HG03064 (cell line): ENCODE results near the gene GEN1.
"Not testable (repeated sequence)": the region's sequence is repeated elsewhere in the genome, so short reads cannot be mapped to it uniquely, and the experiment has no call there.

ENCODE experiments used
- ATAC-seq: cut with Tn5 transposase; IDR thresholded peaks from one replicate; pipeline ENCODE4 v1.9.1; 2021; ENCODE audit warnings: low read depth; ENCODE audit not compliant: unreplicated experiment

The GEN1 gene

DNA sequence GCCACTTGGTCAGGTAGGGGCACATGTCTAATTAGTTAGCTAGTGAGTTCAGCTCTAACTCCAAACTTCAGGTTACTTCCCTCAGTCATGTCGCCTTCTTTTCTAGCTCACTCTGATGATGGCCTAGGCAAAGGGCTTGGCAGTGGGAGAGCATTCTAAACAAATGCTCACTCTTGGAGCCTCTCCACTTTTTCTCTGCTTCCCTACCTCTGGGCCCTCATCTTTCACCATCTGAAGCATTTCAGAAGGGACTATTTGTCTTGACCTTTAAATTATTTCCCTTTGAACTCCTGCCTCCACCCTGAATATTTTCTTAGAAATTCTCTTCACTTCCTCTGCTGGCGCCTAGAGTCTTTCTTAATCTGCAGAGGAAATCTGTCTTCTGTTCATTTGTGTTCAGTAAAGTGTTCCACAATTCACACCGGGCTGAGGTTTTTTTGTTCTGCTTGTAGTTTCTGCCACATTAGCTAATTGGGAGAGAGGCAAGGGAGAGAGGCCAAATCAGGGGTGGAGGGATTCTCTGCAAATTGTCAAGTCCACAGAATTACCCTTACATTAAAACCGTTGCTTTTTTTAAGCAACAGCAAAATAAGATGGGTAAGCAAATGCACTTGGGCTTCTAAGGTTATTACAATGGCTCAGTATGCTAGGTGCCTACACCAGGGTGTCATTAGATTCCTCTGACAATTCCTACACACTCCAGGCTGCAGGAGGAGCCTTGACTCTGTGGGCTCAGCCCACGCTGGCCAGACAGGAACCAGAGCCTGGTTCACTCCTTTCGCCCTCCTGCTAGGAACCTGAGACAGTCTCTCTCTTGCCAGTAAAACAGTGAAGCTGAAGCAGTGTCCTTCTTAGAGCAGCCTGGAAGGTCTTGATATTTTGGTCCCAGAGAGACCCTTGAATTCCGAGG, 67.9 kb downstream of the GEN1 start:
- ATAC-seq = peak; percentile 61

DNA sequence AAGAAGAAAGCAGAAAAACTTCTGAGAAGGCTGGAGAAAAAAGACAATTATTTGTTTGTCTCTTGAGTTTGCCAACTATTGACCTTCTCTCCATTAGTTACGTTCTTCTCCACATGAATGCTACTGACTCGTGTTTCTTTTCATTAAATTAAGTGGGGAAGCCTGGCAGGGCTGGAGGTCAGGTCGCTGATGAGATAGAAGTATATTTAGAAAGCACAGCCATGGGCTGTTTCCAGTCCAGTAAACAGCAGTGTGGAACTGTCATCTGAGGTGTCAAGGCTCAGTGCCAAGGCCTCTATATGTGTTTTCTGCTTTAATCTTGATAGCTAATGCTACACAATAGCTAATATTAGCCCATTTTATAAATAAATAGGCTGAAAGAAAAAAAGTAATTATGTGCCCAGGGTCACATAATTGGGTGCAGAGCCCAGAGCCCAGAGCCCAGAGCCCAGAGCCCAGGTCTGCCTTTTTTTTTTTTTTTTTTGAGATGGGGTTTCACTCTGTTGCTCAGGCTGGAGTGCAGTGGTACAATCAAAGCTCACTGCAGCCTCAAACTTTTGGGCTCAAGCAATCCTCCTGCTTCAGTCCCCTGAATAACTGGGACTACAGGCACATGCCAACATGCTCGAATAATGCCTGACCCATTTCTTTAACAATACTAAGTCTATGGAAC, 68.6 kb downstream of the GEN1 start:
- peak; percentile 61 for ATAC-seq

DNA sequence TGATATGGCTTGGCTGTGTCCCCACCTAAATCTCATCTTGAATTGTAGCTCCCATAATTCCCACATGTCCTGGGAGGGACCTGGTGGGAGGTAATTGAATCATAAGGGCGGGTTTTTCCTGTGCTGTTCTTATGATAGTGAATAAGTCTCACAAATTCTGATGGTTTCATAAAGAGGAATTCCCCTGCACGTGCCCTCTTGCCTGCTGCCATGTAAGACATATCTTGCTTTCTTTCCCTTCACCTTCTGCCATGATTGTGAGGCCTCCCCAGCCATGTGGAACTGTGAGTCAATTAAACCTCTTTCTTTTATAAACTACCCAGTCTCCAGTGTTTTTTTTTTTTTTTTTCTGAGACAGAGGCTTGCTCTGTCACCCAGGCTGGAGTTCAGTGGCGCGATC, 69.7 kb downstream of the GEN1 start:
- ATAC-seq = not testable (repeated sequence)

DNA sequence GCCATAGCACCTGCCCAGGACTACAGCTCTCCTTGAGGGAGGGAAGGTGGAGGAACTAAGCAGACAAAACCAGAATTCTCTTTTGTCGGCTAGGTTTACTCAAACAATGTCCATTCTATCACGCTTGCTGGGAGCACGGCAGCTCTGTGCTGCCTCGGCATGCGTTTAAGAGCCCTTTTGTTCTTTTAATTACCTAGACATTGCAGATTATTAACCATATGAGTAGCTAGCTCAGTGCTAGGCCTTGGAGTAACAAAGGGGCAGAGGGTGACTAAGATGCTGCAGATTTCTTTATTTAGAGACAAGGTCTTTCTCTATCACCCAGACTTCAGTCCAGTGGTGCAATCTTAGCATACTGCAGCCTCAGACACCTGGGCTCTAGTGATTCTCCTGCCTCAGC, 73.4 kb downstream of the GEN1 start:
- ATAC-seq = no peak

DNA sequence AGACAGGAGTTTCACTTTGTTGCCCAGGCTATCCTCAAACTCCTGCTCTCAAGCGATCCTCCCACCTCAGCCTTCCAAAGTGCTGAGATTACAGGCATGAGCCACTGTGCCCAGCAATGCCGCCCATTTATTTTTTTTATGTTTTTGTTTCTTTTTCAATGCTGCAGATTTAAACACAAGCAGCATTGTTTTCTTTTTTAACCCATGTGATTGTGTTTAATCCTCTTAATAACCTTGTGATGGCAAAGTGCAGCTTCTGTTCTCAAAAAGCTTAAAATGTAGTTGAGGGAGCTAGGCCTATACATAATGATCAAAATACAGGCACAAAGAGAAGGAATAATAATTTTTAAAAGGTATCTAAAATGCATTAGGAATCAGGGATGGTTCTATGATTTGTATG, 73.8 kb downstream of the GEN1 start:
- no peak for ATAC-seq

DNA sequence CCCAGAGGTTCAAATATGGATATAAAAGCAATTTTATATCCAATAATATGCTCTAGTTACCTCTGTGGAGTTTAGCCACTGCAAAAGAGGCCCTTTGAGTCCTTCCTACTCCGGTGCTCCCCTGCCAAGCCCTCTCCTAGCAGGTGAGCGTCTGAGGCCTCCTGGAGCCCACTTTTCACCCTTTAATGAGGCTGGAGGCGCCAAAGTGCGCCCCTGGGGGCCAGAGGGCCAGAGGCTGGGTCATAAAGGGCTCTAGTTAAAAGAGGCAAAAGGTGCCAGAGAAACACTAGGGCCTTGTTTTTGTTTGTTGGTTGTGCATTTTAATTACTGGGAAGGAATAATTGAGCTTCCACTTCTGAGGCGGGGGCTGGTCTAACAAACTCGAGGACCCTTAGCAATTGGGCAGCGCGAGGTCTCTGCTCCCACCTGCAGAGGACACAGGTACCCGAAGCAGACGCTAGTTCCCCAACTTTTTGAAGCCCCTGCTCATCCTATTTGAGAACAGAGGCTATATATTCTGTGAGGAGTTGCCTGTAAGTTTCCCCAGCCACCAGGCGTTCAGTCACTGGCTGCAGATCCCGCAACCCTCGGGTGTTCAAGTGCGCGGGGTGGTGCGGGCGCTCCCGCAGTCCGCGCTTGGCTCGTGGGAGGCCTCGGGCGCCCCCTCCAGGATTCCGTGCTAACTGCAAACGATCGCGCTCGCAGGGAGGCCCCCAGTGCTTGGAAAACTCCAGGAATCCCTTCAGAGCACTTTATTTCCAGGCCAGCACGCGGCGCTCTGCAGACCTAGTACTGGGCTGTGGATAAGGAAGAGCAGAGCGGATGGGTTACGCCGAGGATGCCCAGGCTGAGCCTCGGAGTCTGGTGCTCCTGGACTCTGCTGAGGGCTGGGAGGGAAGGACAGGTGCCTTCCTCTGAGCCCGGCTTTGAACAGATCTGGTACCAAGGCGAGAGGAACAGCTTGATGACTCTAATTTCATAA, 76.4 kb downstream of the GEN1 start:
- ATAC-seq = peak; percentile 79

DNA sequence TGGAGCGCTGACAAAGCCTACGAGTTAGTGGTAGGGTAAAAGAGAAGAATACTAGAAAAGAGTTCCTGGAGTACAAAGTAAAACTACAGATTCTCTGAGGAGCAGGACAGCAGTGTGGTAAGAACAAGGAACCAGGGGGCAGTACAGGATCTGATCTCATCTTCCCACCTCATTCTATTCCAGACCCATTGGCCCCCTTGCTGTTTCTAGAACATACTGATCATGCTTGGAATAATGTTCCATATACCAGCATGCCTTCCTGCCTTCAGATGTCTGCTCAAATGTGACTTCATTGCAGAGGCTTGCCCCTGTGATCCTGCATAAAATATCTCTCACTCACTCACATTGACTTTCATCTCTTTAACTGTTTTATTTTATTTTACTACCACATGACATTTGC, 81.6 kb downstream of the GEN1 start:
- ATAC-seq = no peak
